NCI-H1048 (cell line): ENCODE results near the gene SYPL1.
A peak's percentile ranks its signal among the peaks of the same experiment; 100 is the strongest.

Experiments used
- DNase-seq: peaks from one replicate; lab custom pipeline; 2025; lab: John Stamatoyannopoulos, UW

Gene SYPL1

DNA sequence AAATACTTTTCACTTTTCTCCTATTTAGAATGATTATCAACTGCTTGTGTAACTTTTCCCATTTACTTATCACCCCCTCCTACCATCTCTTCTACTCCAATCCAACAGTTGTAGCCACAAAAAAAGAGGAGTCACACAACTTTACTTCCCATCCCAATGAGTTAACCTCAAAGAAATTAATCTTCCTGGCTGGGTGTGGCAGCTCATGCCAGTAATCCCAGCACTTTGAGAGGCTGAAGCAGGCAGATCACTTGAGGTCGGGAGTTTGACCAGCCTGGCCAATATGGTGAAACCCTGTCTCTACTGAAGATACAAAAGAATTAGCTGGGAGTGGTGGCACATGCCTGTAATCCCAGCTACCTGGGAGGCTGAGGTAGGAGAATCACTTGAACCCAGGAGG lies 19.9 kb downstream of the SYPL1 start:
- DNase-seq: no peak

DNA sequence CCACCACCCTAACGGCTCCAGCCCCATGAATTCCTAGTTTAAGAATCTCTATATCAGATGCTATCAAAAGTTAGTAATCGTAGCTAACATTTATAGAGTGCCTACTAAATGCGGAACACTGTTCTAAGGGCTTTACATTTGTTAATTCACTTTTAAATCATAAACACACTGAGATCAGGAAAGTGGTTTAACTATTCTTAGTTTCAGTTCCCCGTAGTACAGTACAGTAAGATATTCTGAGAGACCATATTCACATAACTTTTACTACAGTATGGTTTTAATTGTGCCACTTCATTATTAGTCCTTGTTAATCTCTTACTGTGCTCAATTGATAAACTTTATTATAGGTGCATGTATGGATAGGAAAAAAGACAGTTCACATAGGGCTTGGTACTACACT lies 22.5 kb downstream of the SYPL1 start:
- no peak for DNase-seq

DNA sequence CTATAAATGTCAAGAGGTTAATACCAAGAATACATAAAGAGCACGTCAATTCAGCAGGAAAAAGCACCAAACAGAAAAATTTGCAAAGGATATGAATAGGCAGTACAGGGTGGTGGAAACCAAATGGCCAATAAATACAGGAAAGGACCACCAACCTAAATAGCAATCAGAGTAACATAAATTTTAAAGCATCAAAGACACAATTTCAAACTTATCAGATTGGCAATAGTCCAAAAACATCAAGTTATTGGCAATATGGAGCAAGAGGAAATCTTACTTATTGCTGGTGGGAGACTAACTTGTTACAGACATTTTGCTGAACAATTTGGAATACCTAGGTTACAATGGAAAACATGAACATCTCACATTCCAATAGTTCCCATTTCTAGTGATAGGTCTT lies 24.1 kb downstream of the SYPL1 start:
- DNase-seq: no peak

DNA sequence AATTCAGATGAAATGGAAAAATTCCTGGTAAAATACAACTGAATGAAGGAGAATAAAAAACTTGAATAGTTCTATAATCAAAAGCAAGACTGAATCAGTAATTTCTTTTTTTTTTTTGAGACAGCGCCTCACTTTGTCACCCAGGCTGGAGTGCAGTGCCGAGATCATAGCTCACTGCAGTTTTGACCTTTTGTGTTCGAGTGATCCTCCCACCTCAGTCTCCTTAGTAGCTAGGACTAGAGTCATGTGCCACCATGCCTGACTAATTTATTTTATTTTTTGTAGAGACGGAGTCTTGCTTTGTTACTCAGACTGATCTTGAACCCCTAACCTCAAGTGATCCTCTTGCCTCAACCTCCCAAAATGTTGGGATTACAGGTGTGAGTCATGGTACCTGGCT lies 26.1 kb downstream of the SYPL1 start:
- DNase-seq: no peak

GRCh38 chr7:106085015-106085414 lies 27.1 kb downstream of the SYPL1 start:
- no peak for DNase-seq

DNA sequence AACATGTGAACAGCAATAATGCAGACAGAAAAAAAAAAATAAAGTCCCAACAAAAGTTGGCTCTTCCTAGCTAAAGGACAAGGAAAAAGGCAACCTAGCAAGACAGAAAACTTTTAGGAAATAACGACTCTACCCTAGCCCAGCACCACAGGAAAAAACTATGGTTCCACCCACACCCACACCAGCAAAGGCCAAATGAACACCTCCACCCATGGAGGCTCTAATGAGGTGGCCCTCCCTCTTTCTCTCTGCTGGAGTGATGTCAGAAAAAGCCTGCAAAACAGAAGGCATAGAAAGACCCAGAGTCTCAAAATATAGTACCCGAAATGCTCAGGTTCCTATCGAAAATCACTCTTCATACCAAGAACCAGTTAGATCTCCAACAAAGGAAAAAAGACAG lies 28.4 kb downstream of the SYPL1 start:
- no peak for DNase-seq

- no peak for DNase-seq
These were observed 29.8 kb downstream of the SYPL1 start for GRCh38 chr7:106082087-106082854.

DNA sequence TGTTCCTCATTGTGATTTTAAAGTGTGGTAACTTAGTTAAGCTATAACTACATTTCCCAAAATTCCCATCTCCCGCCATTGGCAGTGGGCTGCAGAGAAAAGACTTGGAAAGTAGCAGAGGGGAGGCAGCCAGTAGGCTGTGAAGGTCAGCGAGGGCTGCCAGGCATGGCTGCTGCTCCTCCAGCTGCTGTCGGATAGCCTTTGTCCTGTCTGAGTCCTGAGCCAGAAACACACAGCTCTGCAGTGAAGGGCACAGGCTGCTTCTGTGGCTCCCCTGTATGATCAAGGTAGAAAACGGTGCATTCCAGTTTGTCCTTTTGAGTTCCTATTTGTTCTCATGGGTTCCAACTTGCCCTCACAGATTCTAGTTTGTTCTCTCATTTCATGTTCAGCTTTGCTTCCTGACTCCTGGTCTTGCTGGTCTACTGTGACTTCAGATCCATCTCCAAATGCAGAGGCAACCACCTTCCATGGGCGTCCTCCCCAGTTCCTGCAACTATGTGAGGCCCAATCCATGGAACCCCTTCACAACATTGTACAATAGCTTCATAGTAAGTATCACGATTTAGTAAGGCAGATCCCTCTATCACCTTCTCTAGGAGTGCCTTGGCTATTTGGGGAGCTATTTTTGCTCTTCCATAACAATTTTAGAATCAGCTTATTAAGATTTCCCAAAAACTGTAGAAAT lies 31.7 kb downstream of the SYPL1 start:
- DNase-seq: no peak

DNA sequence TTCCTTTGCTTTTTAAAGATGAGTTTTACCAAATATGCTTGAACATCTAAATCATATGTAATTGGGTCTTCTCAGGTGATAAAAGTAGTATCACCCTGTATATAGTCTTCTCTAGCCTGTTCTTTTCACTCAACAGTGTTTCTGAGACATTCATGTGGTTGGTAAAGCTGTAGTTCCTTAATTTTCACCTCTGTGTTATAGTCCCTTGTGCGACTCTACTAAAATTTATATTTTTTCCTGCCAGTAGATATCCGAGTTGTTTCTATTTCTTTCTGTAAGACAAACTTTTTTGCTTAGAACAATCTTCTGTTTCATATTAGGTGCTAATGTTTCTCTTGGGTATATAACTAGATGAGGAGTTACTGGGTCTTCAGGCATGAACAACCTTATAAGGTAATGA lies 35.6 kb downstream of the SYPL1 start:
- no peak for DNase-seq

DNA sequence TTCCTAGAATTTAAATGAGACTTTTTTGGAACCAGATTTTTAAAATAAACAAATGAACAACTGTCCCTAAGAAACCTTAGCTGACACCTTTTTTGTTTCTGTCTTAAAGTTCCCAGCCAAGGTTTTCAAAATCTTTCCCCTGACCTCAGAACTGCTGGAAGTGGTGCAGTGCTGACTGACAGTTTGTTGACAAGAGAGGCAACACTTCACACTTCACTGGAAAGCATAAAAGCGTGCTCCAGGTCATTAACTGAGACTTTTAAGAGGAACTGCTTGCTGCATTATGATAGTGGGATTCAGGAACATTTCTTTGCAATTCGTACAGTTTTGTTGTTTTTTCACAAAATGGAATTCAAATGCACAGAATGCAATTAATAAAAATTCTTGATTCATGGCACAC lies 36.2 kb downstream of the SYPL1 start:
- no peak for DNase-seq

GRCh38 chr7:106074257-106074656 lies 37.9 kb downstream of the SYPL1 start:
- no peak for DNase-seq

DNA sequence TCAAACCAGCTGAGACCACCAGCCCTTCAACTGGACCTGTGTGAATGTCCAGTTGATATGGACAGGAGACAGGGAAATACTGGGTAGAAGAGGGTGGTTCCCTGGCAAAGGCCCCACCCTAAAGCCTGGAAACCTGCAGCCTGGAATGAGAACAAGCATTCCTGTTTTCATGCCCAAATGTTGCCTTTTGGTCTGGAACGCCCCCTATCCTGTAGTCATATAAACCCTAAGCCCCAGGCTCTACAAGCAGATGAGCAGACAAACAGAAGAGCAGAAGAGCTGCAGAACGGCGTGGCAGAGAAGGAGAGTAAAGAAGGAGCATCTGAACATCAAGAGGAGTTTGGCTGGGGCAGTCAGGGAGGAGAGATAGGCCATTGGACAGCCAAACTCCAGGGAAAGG lies 38.4 kb downstream of the SYPL1 start:
- no peak for DNase-seq

- no peak for DNase-seq
These were observed 39.4 kb downstream of the SYPL1 start for GRCh38 chr7:106072715-106073091.

- DNase-seq: no peak
These were observed 40.0 kb downstream of the SYPL1 start for GRCh38 chr7:106071999-106072714.

DNA sequence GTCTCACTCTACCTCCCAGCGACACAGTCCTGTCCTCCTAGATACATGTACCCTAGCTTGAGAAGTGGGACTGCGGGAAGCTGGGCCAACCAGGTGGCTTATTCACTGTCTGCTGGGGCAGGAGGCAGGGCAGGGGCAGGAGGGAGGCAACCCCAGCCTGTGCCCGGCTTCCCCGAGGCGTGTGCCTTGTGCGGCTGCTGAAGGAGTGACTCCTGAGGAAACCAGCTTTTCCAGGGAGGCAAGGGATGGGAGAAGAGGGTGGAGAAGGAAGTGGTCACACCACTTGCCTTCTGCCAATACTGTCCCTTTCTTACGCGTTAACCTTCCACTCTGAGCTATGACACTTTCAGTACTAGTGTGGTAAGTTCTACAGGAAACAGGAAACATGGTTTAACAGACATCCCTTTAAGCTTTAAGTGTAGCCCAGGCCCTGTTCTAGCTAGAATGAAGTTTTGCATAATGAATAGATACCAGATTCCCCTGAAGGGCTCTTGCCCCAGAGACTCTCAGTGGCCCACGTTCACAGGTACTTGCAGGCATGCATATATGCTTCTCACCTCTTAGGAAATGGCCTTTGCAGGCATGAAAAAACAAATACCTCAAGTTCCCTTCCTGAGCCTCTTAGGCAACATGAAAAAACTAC lies 40.6 kb downstream of the SYPL1 start:
- peak; percentile 56 for DNase-seq

DNA sequence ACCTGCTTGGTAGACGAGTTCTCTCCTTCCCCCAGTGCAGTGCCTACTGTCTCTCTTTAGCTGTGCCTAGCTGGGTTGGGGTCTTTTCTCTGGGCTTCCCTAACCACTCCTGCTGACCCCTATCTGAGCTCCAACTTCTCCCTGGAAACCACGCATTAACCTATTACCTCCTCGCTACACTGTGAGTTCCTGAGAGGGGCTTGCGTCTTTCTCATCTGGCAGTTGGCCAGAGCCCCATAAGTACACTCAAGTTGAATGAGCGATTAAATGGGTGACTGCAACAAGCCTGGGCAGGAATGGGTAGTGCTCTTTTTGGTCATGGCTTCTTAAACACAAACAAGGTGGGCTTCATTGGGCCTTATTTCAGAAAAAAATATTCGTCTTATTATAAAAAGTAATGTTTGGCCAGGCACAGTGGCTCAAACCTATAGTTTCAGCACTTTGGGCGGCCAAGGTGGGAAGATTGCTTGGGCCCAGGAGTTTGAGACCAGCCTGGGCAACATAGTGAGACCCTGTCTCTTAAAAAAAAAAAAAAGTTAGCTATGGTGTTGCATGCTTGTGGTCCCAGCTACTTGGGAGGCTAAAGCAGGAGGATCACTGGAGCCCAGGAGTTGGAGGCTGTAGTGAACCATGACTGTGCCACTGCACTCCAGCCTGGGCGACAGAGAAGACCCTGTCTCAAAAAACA lies 41.4 kb downstream of the SYPL1 start:
- DNase-seq: no peak

GRCh38 chr7:106070201-106070551 lies 41.9 kb downstream of the SYPL1 start:
- DNase-seq: no peak

GRCh38 chr7:106069471-106070200 lies 42.5 kb downstream of the SYPL1 start:
- no peak for DNase-seq

DNA sequence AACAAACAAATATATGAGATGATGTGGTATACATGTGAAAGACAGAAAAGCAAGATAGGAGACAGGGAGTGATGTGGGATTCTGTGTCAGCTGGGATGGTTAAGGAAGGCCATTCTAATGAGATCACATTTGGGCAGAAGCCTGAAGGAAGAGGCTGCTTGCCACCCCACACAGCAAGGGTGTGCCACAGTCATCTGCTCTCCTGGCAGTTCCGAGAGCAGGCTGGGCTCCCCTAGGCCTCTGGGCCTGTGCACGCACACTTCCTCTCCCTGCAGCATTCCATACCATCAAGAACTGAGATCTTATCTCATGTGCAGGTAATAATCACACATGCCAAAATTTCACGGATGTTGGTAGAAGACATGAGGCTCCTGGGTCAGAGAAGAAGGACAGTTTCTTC lies 43.1 kb downstream of the SYPL1 start:
- no peak for DNase-seq

DNA sequence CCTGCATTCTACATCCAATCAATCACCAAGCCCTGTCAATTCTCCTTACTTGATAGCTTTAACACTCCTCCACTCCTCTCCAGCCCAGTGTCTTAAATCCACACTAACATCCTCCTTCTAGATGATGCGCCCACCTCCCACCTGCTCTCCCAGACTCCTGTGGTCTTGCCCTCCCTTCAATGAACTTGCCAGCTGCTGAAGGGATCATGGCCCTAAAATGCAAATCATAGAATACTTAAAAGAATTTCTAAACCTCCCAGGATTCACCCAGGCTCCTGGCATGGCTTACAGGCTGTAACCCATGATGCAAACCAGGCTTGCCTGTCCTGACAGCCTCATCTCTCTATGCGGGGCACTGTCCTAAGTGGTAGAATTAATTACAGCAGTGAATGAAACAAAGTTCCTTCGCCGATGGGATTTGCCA lies 43.6 kb downstream of the SYPL1 start:
- DNase-seq: no peak

DNA sequence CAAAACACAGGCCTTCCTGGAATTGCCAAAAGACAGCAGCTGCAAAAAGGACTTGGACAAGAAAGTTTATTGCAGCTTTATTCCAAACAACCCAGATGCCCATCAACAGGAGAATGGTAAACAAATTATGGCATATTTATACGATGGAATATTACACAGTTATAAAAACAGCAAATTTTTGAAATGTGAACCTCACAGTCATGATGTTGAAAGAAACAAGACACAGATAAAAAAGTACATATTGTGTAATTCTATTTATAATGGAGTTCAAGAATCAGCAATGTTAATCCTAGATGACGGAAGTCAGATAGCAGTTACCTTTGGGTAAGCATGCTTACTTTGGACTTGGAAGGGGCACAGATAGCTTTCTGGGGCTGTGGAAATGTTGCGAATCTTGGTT lies 44.4 kb downstream of the SYPL1 start:
- DNase-seq: no peak
